ENCODE measurements around the gene ZCCHC14.

ZCCHC14 gene

DNA sequence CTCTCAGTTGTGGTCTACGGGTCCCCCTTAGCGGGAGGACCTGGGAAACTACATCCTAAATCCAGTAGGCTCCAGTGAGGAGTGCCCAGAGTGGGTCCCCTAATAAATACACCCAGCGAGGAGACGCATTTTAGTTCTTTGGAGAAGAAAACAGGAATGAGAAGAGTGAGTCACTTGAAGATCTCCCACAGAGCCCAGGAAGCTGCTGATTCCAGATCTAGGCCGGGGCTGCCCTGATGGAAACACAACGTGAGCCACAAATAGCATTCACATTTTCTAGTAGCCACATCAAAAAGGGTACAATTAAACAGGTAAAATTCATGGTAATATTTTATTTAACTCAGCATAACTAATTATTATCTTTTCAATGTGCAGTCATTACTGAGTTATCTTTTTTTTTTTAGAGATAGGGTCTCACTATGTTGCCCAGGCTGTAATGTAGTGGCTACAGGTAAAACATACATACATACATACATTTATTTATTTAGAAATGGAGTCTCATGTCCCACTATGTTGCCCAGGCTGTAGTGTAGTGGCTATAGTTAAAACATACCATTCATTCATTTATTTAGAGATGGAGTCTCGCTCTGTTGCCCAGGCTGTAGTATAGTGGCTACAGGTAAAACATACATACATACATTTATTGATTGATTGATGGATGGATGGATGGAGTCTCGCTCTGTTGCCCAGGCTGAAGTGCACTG lies 130.8 kb downstream of the ZCCHC14 start:
- DNase-seq (ENCODE audit: low read depth) = no peak

GRCh38 chr16:87360862-87361610 lies 131.8 kb downstream of the ZCCHC14 start:
- DNase-seq (ENCODE audit: low read depth) = no peak

GRCh38 chr16:87359121-87359520 lies 133.7 kb downstream of the ZCCHC14 start:
- DNase-seq (ENCODE audit: low read depth) = no peak

- DNase-seq (ENCODE audit: low read depth) = no peak
Measured at GRCh38 chr16:87358696-87359095, 134.1 kb downstream of the ZCCHC14 start.

DNA sequence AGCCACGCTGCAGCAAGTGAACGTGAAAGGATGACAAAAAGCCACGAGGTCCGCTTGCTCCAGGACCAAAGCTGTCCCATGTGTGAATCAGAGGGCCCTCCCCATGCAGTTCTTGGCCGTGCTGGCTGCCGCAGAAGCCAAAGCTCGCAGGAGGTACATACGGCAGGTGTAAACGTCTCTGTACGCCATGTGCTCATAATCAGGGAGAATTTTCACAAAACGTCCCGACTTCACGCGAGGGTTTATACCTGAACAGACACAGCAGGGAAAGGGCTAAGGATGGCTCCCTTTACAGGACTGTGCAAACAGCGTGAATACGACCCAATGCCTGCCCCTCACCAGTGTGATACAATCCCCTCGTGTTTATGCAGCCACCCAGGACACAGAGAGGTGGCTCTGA lies 134.6 kb downstream of the ZCCHC14 start:
- no peak for DNase-seq (ENCODE audit: low read depth)

DNA sequence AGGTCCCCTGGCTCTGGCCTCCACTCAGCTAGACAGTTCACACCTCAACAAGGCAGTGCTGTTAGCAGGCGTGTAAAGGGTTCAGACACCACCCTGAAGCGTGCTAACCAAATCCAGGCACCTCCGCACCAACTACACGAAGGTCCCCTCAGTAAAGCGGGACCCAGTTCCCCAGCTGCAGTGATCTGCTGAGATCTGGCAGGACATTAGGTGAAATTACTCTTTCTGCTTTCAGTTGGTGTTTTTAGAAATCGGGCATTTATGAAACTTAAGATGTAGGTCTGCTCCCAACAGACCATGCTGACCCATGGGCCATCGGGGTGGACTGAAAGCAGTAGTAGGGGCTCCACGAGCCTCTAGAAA lies 136.4 kb downstream of the ZCCHC14 start:
- no peak for DNase-seq (ENCODE audit: low read depth)
